Stimulated activated CD8-positive, alpha-beta memory T cell treated with anti-CD3 and anti-CD28 coated beads, Interleukin-15, amount 100 ng/mL, for 24 hours (primary cell): Measurements from ENCODE around the gene PPDPF.
"Not testable (repeated sequence)": the region's sequence is repeated elsewhere in the genome, so short reads cannot be mapped to it uniquely, and the experiment has no call there.

Source experiments
- DNase-seq: peaks from one replicate; pipeline ENCODE4 v3.0.0-alpha.2; 2020; ENCODE audit warnings: low read depth

The PPDPF gene

GRCh38 chr20:63551068-63551467 lies 30.5 kb downstream of the PPDPF start:
- DNase-seq = no peak

- DNase-seq = no peak
Measured at GRCh38 chr20:63552481-63553249, 32.1 kb downstream of the PPDPF start.

GRCh38 chr20:63553251-63553932 lies 32.8 kb downstream of the PPDPF start:
- DNase-seq = peak; percentile 61

- DNase-seq = no peak
Measured at GRCh38 chr20:63553933-63554290, 33.3 kb downstream of the PPDPF start, which contains the start of gene FNDC11. TSS of gene FNDC11 (plus strand) at chr20:63554159. CDS start at chr20:63555664, 1,505 bp downstream.

GRCh38 chr20:63554361-63555278 lies 34.1 kb downstream of the PPDPF start:
- no peak for DNase-seq

- no peak for DNase-seq
Measured at GRCh38 chr20:63555661-63556381, 35.3 kb downstream of the PPDPF start.

GRCh38 chr20:63556873-63557478 lies 36.4 kb downstream of the PPDPF start:
- no peak for DNase-seq

GRCh38 chr20:63557481-63557891 lies 36.9 kb downstream of the PPDPF start:
- no peak for DNase-seq

- DNase-seq = no peak
Measured at GRCh38 chr20:63558804-63559484, 38.4 kb downstream of the PPDPF start.

GRCh38 chr20:63559485-63560332 lies 39.1 kb downstream of the PPDPF start:
- DNase-seq = not testable (repeated sequence)

GRCh38 chr20:63560333-63560805 lies 39.8 kb downstream of the PPDPF start:
- no peak for DNase-seq

GRCh38 chr20:63560856-63561609 lies 40.5 kb downstream of the PPDPF start:
- DNase-seq = no peak

- no peak for DNase-seq
Measured at GRCh38 chr20:63561624-63562396, 41.2 kb downstream of the PPDPF start.

GRCh38 chr20:63562461-63563224 lies 42.1 kb downstream of the PPDPF start:
- no peak for DNase-seq

GRCh38 chr20:63563225-63563935 lies 42.8 kb downstream of the PPDPF start:
- no peak for DNase-seq

- DNase-seq = no peak
Measured at GRCh38 chr20:63564036-63564810, 43.7 kb downstream of the PPDPF start.
